GM15510 (cell line): Measurements from ENCODE around the gene PLXNA2.

Source experiments
- POLR2A ChIP-seq: IDR thresholded peaks from 3 replicates; pipeline ENCODE4 v1.6.1; 2011; ENCODE audit warnings: borderline replicate concordance; ENCODE audit not compliant: insufficient read length; ENCODE audit errors: extremely low read depth

PLXNA2 gene

GRCh38 chr1:208154679-208155642 is 89.2 kb downstream of the PLXNA2 start:
- no peak for TF ChIP-seq POLR2A

- TF ChIP-seq POLR2A = no peak
Observed at GRCh38 chr1:208154040-208154439, 90.1 kb downstream of the PLXNA2 start.

- no peak for TF ChIP-seq POLR2A
Observed at GRCh38 chr1:208153386-208153785, 90.8 kb downstream of the PLXNA2 start.

GRCh38 chr1:208151728-208152598 is 92.2 kb downstream of the PLXNA2 start:
- no peak for TF ChIP-seq POLR2A

- TF ChIP-seq POLR2A = no peak
Observed at GRCh38 chr1:208150833-208151458, 93.2 kb downstream of the PLXNA2 start.

- TF ChIP-seq POLR2A = no peak
Observed at GRCh38 chr1:208149776-208150514, 94.2 kb downstream of the PLXNA2 start.

GRCh38 chr1:208149213-208149612 is 95.0 kb downstream of the PLXNA2 start:
- no peak for TF ChIP-seq POLR2A

GRCh38 chr1:208148380-208148779 is 95.8 kb downstream of the PLXNA2 start:
- no peak for TF ChIP-seq POLR2A

- TF ChIP-seq POLR2A = no peak
Observed at GRCh38 chr1:208146650-208147049, 97.5 kb downstream of the PLXNA2 start.

GRCh38 chr1:208145167-208145566 is 99.0 kb downstream of the PLXNA2 start:
- TF ChIP-seq POLR2A = no peak

- TF ChIP-seq POLR2A = no peak
Observed at GRCh38 chr1:208142590-208143382, 101.4 kb downstream of the PLXNA2 start.

GRCh38 chr1:208141610-208142192 is 102.5 kb downstream of the PLXNA2 start:
- TF ChIP-seq POLR2A = no peak

GRCh38 chr1:208139434-208140045 is 104.6 kb downstream of the PLXNA2 start:
- no peak for TF ChIP-seq POLR2A

- TF ChIP-seq POLR2A = no peak
Observed at GRCh38 chr1:208137193-208137592, 107.0 kb downstream of the PLXNA2 start.
